GM12878 (cell line): ENCODE data around the gene NUDT13. TPM values are rescaled to one million over a fixed set of nuclear protein-coding genes. Genes with fewer than 3 reads are reported as not detected.

ENCODE experiments used
- ATF3 ChIP-seq: IDR thresholded peaks from 2 replicates; pipeline ENCODE4 v1.6.1; 2011; ENCODE audit warnings: low read depth, mild to moderate bottlenecking, low read length, moderate library complexity, borderline replicate concordance; ENCODE audit errors: extremely low read depth
- BACH1 ChIP-seq: fragments of 450-650 bp; IDR thresholded peaks from 2 replicates; pipeline ENCODE4 v1.6.1; 2017; ENCODE audit warnings: mild to moderate bottlenecking, borderline replicate concordance
- BCL3 ChIP-seq: IDR thresholded peaks from 2 replicates; pipeline ENCODE4 v1.6.1; 2011; ENCODE audit warnings: borderline replicate concordance, low read depth, mild to moderate bottlenecking, moderate library complexity, low read length; ENCODE audit not compliant: insufficient read depth, poor library complexity, severe bottlenecking
- BCLAF1 ChIP-seq: fragments of 450-650 bp; IDR thresholded peaks from 2 replicates; pipeline ENCODE4 v1.6.1; 2017; ENCODE audit warnings: antibody characterized with exemption, mild to moderate bottlenecking, moderate library complexity
- BMI1 ChIP-seq: fragments of 450-650 bp; IDR thresholded peaks from 2 replicates; pipeline ENCODE4 v1.6.1; 2016; ENCODE audit warnings: mild to moderate bottlenecking, moderate library complexity, borderline replicate concordance
- CBFB ChIP-seq: IDR thresholded peaks from 2 replicates; pipeline ENCODE4 v1.6.1; 2016; ENCODE audit warnings: antibody characterized with exemption, low read depth
- CEBPZ ChIP-seq: fragments of 150-350 bp; IDR thresholded peaks from 2 replicates; pipeline ENCODE4 v1.6.1; 2016; ENCODE audit warnings: low read depth, low read length
- CREB1 ChIP-seq: IDR thresholded peaks from 2 replicates; pipeline ENCODE4 v1.6.1; 2012; ENCODE audit warnings: low read depth, mild to moderate bottlenecking, inconsistent platforms
- E2F4 ChIP-seq: IDR thresholded peaks from 2 replicates; pipeline ENCODE4 v1.6.1; 2012; ENCODE audit warnings: low read depth, low read length, improper control_type of control experiment
- FOS ChIP-seq: IDR thresholded peaks from 3 replicates; pipeline ENCODE4 v1.6.1; 2011; ENCODE audit warnings: borderline replicate concordance; ENCODE audit not compliant: insufficient read length; ENCODE audit errors: extremely low read depth
- FOXM1 ChIP-seq: IDR thresholded peaks from 2 replicates; pipeline ENCODE4 v1.6.1; 2012; ENCODE audit warnings: low read depth, mild to moderate bottlenecking, inconsistent platforms, low read length, moderate library complexity
- GABPA ChIP-seq: IDR thresholded peaks from 2 replicates; pipeline ENCODE4 v1.6.1; 2014; ENCODE audit warnings: antibody characterized with exemption, low read depth, mild to moderate bottlenecking, inconsistent platforms
- GATAD2B ChIP-seq: fragments of 450-650 bp; conservative IDR thresholded peaks from 2 replicates; pipeline ENCODE4 v1.6.1; 2017; ENCODE audit warnings: low read depth, mild to moderate bottlenecking, moderate library complexity
- HCFC1 ChIP-seq: fragments of 150-350 bp; IDR thresholded peaks from 2 replicates; pipeline ENCODE4 v1.6.1; 2014; ENCODE audit warnings: low read length
- MEF2A ChIP-seq: IDR thresholded peaks from 2 replicates; pipeline ENCODE4 v1.6.1; 2011; ENCODE audit warnings: low read depth, mild to moderate bottlenecking, low read length, moderate library complexity; ENCODE audit not compliant: insufficient read depth
- MTA2 ChIP-seq: fragments of 450-650 bp; IDR thresholded peaks from 2 replicates; pipeline ENCODE4 v1.6.1; 2016; ENCODE audit warnings: low read depth, mild to moderate bottlenecking, moderate library complexity
- MYB ChIP-seq: fragments of 150-350 bp; IDR thresholded peaks from 2 replicates; pipeline ENCODE4 v1.6.1; 2014; ENCODE audit warnings: mild to moderate bottlenecking, low read depth, low read length, borderline replicate concordance
- PAX5 ChIP-seq: IDR thresholded peaks from 2 replicates; pipeline ENCODE4 v1.6.1; 2011; ENCODE audit warnings: low read depth, low read length, borderline replicate concordance
- PAX8 ChIP-seq: fragments of 450-650 bp; IDR thresholded peaks from 2 replicates; pipeline ENCODE4 v1.6.1; 2017; ENCODE audit warnings: mild to moderate bottlenecking, moderate library complexity
- SREBF2 ChIP-seq: IDR thresholded peaks from 2 replicates; pipeline ENCODE4 v1.6.1; 2012; ENCODE audit warnings: mild to moderate bottlenecking, low read length
- STAT3 ChIP-seq: IDR thresholded peaks from 2 replicates; pipeline ENCODE4 v1.6.1; 2011; ENCODE audit warnings: low read depth, low read length, improper control_type of control experiment
- TBL1XR1 ChIP-seq: IDR thresholded peaks from 2 replicates; pipeline ENCODE4 v1.6.1; 2012; ENCODE audit warnings: low read depth, low read length, improper control_type of control experiment
- WRNIP1 ChIP-seq: IDR thresholded peaks from 2 replicates; pipeline ENCODE4 v1.6.1; 2011; ENCODE audit warnings: low read depth, low read length, improper control_type of control experiment, borderline replicate concordance
- ZNF217 ChIP-seq: fragments of 450-650 bp; IDR thresholded peaks from 2 replicates; pipeline ENCODE4 v1.6.1; 2017; ENCODE audit warnings: antibody characterized with exemption, mild to moderate bottlenecking
- polyA plus RNA-seq, 11 experiments: library from polyadenylated mRNA; depleted of rRNA in 4 of 11; unstranded in 6 of 11; stranded (reverse) in 5 of 11; fragments of >200 nt; fragmentation: Nextera tagmentation in 4 of 11; fragmentation: Illumina TruSeq in 1 of 11; extraction: Ambion mirVana in 4 of 11; extraction: Trizol in 1 of 11; gene quantifications; 1 replicate in 1 of 11; 2 replicates in 10 of 11; pipeline versions ENCODE4 v1.2.1 to v1.2.3, GENCODE V29; 2011 to 2016; ENCODE audit warnings: inconsistent platforms in 2 of 11, missing spikeins in 2 of 11, low read depth in 1 of 11
- total RNA-seq, 4 experiments: library from RNA; depleted of rRNA in 3 of 4; stranded (reverse); fragments of >200 nt in 3 of 4; fragmentation: Illumina TruSeq in 1 of 4; extraction: Trizol in 1 of 4; gene quantifications; 2 replicates each; pipeline versions ENCODE4 v1.2.1 to v1.2.3, GENCODE V29; 2013 to 2021

Gene NUDT13
- total and polyA plus RNA-seq, 10 of the 15 experiments (the other 5 are each of a cell fraction or from before 2014, with no cell fraction given) = 0.72 to 6.1 (median 1.9) TPM

GRCh38 chr10:73096041-73096448, 14.2 kb upstream of the NUDT13 start (continued):
- TF ChIP-seq ZNF217 (no peak), ATF3 (no peak), BACH1 (no peak), BCL3 (no peak), HCFC1 (no peak), CBFB (no peak), CEBPZ (no peak), BMI1 (no peak), GABPA (no peak), SREBF2 (no peak), WRNIP1 (no peak), FOS (no peak), FOXM1 (peak; percentile 13; the same call in 1 of the 2 replicates), MEF2A (no peak), STAT3 (no peak), PAX8 (no peak), GATAD2B (no peak), BCLAF1 (no peak), E2F4 (no peak), CREB1 (peak; percentile 35; the same call in 1 of the 2 replicates), MTA2 (no peak), TBL1XR1 (0 out of 2 replicates have a peak, but pooled peaks have one; percentile 13), PAX5 (no peak), MYB (no peak)
